GM18505 (cell line): ENCODE measurements around the gene PIP5K1B.
"Not testable (repeated sequence)": the region's sequence is repeated elsewhere in the genome, so short reads cannot be mapped to it uniquely, and the experiment has no call there.

Experiments
- ATAC-seq: cut with Tn5 transposase; IDR thresholded peaks from one replicate; pipeline ENCODE4 v1.9.1; 2021; ENCODE audit not compliant: unreplicated experiment
- POLR2A ChIP-seq: IDR thresholded peaks from 4 replicates; pipeline ENCODE4 v1.6.1; 2011; ENCODE audit warnings: borderline replicate concordance; ENCODE audit not compliant: insufficient read depth, insufficient read length; ENCODE audit errors: extremely low read depth

PIP5K1B gene

GRCh38 chr9:69044240-69045219 is 339.5 kb downstream of the PIP5K1B start:
- no peak for ATAC-seq
- TF ChIP-seq POLR2A: no peak

- no peak for TF ChIP-seq POLR2A
- ATAC-seq: no peak
Measured at GRCh38 chr9:69045821-69046220, 340.8 kb downstream of the PIP5K1B start.

- no peak for TF ChIP-seq POLR2A
- no peak for ATAC-seq
Measured at GRCh38 chr9:69046723-69047122, 341.7 kb downstream of the PIP5K1B start.

- ATAC-seq: no peak
- no peak for TF ChIP-seq POLR2A
Measured at GRCh38 chr9:69047371-69047770, 342.3 kb downstream of the PIP5K1B start.

GRCh38 chr9:69049094-69049493 is 344.1 kb downstream of the PIP5K1B start:
- ATAC-seq: no peak
- no peak for TF ChIP-seq POLR2A

GRCh38 chr9:69050936-69051335 is 345.9 kb downstream of the PIP5K1B start:
- ATAC-seq: not testable (repeated sequence)

- TF ChIP-seq POLR2A: no peak
- ATAC-seq: no peak
Measured at GRCh38 chr9:69054989-69055388, 349.9 kb downstream of the PIP5K1B start.

GRCh38 chr9:69056191-69056815 is 351.3 kb downstream of the PIP5K1B start:
- ATAC-seq: no peak
- TF ChIP-seq POLR2A: no peak

GRCh38 chr9:69058101-69058500 is 353.1 kb downstream of the PIP5K1B start:
- TF ChIP-seq POLR2A: no peak
- no peak for ATAC-seq
